Measurements from ENCODE around the gene NAALADL2. TPM values are rescaled to one million over a fixed set of nuclear protein-coding genes. Genes with fewer than 3 reads are reported as not detected.

NAALADL2 gene
- total and polyA plus RNA-seq, 8 donors: 0.76 to 15.4 (median 7.9) TPM

DNA sequence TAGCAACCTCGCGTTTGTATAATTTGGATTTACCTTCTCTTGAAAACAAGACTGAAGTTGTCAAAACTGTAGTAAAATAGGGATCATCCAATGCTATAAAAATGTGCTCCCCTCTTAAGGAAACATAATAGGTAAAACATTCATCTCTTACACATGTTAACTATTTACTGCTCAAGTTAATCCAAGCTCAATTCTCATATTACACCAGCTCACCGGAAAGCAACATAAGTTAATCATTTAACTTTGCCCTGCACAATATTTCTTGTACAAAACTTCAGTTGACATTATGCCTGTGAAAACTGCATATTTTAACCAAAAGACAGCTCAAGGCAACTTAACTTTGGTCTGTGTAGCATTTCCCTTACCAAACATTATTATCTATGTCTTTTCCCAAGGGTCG is 634.2 kb downstream of the NAALADL2 start:
- H3K4me1 ChIP-seq: no peaks in the 10 kb centered on the region
- 28% methylated on average over 4 of the region's 4 CpGs for WGBS, 2 donors
- DNase-seq (no peak), ATAC-seq (peak in 1 of 4 donors; percentile 50), FAIRE-seq (no peak)
- H3K4me3 ChIP-seq: no peak overlapping the region
- no peaks in the 10 kb centered on the region for H3K27me3 ChIP-seq
- no peaks in the 10 kb centered on the region for H3K9me3 ChIP-seq
- TF ChIP-seq, protein P1, sequence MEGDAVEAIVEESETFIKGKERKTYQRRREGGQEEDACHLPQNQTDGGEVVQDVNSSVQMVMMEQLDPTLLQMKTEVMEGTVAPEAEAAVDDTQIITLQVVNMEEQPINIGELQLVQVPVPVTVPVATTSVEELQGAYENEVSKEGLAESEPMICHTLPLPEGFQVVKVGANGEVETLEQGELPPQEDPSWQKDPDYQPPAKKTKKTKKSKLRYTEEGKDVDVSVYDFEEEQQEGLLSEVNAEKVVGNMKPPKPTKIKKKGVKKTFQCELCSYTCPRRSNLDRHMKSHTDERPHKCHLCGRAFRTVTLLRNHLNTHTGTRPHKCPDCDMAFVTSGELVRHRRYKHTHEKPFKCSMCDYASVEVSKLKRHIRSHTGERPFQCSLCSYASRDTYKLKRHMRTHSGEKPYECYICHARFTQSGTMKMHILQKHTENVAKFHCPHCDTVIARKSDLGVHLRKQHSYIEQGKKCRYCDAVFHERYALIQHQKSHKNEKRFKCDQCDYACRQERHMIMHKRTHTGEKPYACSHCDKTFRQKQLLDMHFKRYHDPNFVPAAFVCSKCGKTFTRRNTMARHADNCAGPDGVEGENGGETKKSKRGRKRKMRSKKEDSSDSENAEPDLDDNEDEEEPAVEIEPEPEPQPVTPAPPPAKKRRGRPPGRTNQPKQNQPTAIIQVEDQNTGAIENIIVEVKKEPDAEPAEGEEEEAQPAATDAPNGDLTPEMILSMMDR (IDR thresholded peaks at IDR 0.05): no peak
- H3K27ac ChIP-seq: no peak overlapping the region
- no peaks in the 10 kb centered on the region for H3K36me3 ChIP-seq
- intact Hi-C loops (cut with DNase I): no loop called here

DNA sequence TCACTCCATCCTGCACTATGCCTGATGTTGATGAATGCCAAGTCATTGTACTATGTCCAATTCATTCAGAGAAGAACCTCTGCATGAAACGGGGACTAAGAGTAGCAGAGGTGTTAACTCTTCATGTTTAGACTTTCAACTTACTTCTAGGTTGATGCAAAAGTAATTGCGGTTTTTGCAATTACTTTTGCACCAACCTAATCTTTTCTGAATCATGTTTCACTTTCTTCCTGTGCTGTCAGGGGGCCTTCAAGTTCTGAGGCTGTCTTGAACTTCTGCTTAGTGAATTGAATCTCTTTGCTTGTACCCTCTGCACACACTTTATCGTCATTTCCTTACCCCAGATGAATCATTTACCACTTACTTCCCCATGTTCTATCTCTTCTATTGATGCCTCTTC is 636.2 kb downstream of the NAALADL2 start:
- no peaks in the 10 kb centered on the region for H3K27me3 ChIP-seq
- WGBS, 2 donors: 53 to 72% methylated on average over 3 of the region's 3 CpGs
- TF ChIP-seq, protein P1 (IDR thresholded peaks at IDR 0.05): no peak
- H3K9me3 ChIP-seq: no peaks in the 10 kb centered on the region
- no peaks in the 10 kb centered on the region for H3K36me3 ChIP-seq
- ATAC-seq (no peak), FAIRE-seq (no peak), DNase-seq (no peak)
- no peak overlapping the region for H3K4me3 ChIP-seq
- intact Hi-C loops (cut with DNase I): no loop called here
- no peaks in the 10 kb centered on the region for H3K4me1 ChIP-seq
- H3K27ac ChIP-seq: no peak overlapping the region

DNA sequence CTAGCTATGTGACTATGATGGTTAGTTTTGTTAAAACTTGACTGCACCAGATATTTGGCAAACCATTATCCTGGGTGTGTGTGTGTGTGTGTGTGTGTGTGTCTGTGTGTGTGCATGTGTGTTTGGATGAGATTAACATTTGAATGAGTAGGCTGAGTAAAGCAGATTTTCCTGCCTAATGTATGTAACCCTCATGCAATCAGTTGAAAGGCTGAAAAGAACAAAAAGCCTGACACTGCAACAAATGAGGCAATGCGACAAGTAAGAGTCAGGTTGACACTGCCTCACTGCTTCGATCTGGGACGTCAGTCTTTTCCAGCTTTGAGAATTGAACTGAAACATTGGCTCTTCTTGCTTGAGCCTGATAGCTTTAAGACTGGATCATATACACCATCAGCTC is 643.0 kb downstream of the NAALADL2 start:
- no peak for DNase-seq
- Histone ChIP-seq H3K4me1 (no peaks in the 10 kb centered on the region), H3K36me3 (no peaks in the 10 kb centered on the region), H3K27ac (no peak overlapping the region), H3K27me3 (no peaks in the 10 kb centered on the region), H3K4me3 (no peak overlapping the region), H3K9me3 (no peaks in the 10 kb centered on the region)
- no peak for FAIRE-seq
- ATAC-seq: no peak
- TF ChIP-seq, protein P1 (IDR thresholded peaks at IDR 0.05): no peak
- 77 to 87% methylated on average over 3 of the region's 3 CpGs for WGBS, 2 donors
- intact Hi-C loops (cut with DNase I): no loop called here

DNA sequence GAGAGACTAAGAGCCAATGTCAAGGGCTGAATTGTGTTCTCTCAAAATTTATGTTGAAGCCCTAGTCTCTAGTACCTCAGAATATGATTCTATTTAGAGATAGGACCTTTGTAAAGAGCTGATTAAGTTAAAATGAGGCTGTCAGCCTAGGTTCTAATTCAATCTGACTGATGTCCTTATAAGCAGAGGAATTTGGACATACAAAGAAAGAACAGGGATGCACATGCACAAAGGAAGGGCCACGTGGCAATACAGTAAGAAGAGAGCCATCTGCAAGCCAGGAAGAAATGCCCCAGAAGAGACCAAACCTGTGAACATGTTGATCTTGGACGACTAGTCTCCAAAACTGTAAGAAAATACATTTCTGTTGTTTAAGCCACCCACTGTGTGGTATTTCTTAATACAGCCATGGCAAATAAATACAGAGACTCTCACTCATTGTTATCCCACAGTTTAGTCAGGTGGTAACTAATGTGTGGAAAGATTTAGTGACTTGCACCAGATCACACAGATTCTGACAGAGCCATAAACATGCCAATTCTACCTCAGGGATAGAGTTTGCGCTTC is 652.2 kb downstream of the NAALADL2 start:
- TF ChIP-seq, protein P1 (IDR thresholded peaks at IDR 0.05): no peak
- FAIRE-seq (no peak), ATAC-seq (no peak), DNase-seq (no peak)
- Histone ChIP-seq H3K4me1 (no peaks in the 10 kb centered on the region), H3K36me3 (no peaks in the 10 kb centered on the region), H3K4me3 (no peak overlapping the region), H3K27ac (no peak overlapping the region), H3K27me3 (no peaks in the 10 kb centered on the region), H3K9me3 (no peaks in the 10 kb centered on the region)
- intact Hi-C loops (cut with DNase I): no loop called here
- WGBS, 2 donors: 69 to 73% methylated on average over 3 of the region's 3 CpGs

DNA sequence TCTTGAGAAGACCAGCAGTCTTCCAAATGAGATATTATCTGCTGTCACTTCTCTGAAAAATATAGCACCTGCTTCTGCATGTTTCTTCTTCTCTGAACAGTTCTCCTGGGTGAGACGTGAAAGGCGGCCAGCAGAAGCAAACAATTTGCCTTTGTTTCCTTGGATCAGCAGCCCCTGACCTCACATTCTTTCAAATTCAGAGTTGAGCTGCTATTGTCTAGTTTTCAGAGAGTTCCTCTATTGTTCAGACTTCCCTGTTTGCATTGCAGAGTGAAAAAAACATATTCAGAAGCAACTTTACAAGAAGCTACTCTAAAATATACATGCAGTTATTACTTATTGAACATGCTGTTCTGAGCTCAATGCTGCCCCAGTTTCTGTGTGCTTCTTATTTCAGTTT is 653.6 kb downstream of the NAALADL2 start:
- H3K4me1 ChIP-seq: no peaks in the 10 kb centered on the region
- H3K27ac ChIP-seq: peak overlapping the region in 1 of 4 donors; percentile 7
- no peaks in the 10 kb centered on the region for H3K9me3 ChIP-seq
- TF ChIP-seq, protein P1 (IDR thresholded peaks at IDR 0.05): no peak
- no peak for FAIRE-seq
- no peaks in the 10 kb centered on the region for H3K27me3 ChIP-seq
- intact Hi-C loops (cut with DNase I): no loop called here
- no peak for ATAC-seq
- no peak overlapping the region for H3K4me3 ChIP-seq
- WGBS, 2 donors: 30 to 31% methylated on average over 2 of the region's 2 CpGs
- no peak for DNase-seq
- no peaks in the 10 kb centered on the region for H3K36me3 ChIP-seq
